IPS DF 19.7 (cell line): ENCODE measurements around the gene ZNF366.
"Not testable (repeated sequence)": the region's sequence is repeated elsewhere in the genome, so short reads cannot be mapped to it uniquely, and the experiment has no call there.

Experiments used
- DNase-seq: peaks from one replicate; pipeline ENCODE4 v3.0.0-alpha.2; 2013; ENCODE audit warnings: low read depth, low spot score

ZNF366 gene

DNA sequence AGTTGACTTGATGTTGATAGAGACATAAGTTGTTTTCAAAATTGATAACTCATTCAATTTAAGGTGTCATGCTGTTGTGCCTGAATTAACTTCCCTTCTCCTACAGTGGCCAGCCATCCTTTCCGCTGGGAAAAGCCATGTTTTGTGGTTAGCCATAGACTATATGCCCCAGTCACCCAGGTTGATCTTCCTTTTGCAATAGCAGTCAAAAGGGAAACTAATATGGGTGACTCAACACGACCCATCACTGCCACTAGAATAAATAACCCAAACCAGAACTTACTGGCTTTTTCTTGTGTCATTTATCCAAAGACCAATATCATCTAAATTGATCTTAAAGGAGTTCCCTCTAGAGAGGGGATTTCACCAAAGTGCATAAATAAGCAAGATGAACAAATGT lies 99.7 kb downstream of the ZNF366 start:
- DNase-seq = no peak

- DNase-seq = no peak
These were observed 100.1 kb downstream of the ZNF366 start for GRCh38 chr5:72407078-72407477.

- not testable (repeated sequence) for DNase-seq
These were observed 102.4 kb downstream of the ZNF366 start for GRCh38 chr5:72404771-72405170.

- no peak for DNase-seq
These were observed 104.1 kb downstream of the ZNF366 start for GRCh38 chr5:72402959-72403628.

DNA sequence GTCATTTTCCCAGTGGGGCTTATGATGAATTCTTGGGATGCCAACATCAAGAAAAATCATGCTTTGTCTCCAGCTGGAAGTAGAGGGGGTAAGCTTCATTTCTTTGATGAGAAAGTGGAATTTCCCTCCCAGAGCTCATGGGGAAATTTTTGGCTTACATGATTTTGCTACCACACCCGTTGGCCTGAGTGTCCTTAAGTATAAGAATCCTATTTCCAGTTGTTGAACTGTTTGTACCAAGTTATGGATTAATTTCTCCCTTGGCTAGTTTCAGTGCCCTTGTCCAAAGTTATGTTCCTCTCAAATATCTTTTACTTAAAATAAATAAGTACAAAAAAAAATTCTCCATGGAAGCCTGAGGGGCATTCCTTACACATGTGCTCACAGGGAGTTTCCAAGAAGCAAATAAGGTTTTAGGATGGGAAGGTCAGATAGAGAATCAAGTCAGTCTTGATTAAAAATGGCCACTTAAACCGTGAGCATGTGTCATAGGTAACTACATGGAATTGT lies 104.8 kb downstream of the ZNF366 start:
- DNase-seq = no peak

DNA sequence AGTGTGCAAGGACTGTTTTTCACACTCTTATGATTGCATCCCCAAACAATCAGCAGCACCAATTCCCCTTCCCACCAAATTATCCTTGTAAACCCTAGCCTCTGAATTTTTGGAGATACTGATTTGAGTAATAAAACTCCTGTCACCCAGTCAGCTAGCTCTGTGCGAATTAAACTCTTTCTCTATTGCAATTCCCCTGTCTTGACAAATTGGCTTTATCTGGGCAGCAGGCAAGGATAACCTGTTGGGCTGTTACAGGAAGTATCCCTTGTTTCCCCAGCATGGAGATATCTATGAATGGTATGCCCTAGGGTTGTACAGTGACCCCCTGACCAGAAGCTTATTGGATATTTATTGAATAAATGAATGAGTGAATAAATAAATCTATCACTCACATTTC lies 106.3 kb downstream of the ZNF366 start:
- no peak for DNase-seq

DNA sequence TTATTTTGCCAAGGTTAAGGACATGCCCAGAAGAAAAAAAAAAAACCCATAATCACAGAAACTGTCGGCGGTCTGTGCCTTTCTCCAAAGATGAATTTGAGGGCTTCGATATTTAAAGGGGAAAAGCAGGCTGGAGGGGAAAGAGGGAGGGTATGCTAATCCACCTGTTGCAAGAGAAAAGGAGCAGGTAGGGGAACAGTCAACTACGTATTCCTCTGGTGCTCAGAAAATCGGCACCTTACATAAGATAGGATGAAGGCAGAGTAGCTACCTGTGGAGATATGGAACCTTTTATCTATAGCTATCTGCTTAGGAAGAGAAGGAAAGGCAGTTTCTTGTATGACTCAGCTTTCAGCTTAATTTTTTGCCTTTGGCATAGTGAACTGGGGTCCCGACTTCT lies 109.4 kb downstream of the ZNF366 start:
- no peak for DNase-seq

DNA sequence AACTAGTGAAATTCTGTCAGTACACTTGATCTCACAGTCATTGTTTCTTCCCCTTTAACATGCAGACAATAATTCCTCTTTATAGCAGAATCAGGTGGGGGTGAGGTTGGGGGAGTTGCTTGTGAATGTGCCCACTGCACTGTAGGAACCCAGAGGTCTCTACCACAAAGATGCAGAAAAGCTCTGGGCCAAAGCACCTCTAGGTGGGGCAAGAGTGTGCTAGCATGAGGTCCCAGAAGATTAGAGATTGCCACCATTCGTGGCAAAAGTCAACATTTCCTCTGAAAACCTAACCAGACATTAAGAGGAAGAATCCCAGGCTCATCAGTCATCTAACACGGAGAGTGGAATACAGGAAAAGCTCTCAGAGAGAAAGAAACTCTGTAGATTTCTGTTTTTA lies 112.5 kb downstream of the ZNF366 start:
- no peak for DNase-seq

- no peak for DNase-seq
These were observed 114.2 kb downstream of the ZNF366 start for GRCh38 chr5:72393052-72393451.
